Fibroblast of upper back skin (primary cell): ENCODE data around the gene VPS51.
"Not testable (repeated sequence)": the region's sequence is repeated elsewhere in the genome, so short reads cannot be mapped to it uniquely, and the experiment has no call there.

Experiments
- DNase-seq: peaks from one replicate; pipeline ENCODE4 v3.0.0-alpha.2; 2013

VPS51 gene

DNA sequence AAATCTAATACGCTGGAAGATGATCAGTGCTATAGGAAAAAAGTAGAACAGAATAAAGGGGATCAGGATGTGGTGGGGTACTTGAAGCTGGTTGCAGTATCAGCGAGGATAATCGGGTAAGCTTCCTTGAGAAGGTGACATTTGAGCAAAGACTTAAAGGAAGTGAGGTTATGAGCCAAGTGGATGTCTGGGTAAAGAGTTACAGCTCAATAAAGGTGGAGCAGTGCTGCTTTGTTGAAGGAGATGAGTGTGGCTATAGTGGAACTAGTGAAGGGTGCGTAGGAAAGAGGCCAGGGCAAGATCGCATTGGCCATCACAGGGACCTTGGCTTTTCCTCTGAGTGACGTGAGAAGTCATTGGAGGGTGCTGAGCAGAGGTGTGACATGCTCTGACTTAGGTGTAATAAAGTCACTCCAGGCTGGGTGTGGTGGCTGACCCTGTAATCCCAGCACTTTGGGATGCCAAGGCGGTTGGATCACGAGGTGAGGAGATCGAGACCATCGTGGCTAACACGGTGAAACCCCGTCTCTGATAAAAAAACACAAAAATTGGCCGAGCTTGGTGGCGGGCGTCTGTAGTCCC, 40.6 kb downstream of the VPS51 start:
- DNase-seq = no peak

DNA sequence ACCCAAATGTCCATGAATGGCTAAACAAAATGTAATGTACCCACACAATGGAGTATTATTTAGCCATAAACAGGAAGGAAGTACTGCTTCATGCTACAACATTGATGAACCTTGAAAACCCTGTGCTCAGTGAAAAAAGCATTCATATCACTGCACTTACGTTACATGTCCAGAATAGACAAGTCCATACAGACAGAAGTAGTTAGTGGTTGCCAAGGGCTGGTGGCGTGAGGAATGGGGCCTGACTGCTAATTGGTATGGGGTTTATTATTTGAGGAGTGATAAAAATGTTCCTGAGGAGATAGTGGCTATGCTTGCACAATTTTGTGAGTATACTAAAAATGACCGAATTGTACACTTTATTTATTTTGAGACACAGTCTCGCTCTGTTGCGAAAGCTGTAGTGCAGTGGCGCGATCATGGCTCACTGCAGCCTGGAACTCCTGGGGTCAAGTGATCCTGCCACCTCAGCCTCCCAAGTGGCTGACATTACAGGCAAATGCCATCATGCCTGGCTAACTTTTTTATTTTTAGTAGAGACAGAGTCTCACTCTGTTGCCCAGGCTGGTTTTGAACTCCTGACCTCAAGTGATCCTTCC, 46.0 kb downstream of the VPS51 start:
- no peak for DNase-seq

DNA sequence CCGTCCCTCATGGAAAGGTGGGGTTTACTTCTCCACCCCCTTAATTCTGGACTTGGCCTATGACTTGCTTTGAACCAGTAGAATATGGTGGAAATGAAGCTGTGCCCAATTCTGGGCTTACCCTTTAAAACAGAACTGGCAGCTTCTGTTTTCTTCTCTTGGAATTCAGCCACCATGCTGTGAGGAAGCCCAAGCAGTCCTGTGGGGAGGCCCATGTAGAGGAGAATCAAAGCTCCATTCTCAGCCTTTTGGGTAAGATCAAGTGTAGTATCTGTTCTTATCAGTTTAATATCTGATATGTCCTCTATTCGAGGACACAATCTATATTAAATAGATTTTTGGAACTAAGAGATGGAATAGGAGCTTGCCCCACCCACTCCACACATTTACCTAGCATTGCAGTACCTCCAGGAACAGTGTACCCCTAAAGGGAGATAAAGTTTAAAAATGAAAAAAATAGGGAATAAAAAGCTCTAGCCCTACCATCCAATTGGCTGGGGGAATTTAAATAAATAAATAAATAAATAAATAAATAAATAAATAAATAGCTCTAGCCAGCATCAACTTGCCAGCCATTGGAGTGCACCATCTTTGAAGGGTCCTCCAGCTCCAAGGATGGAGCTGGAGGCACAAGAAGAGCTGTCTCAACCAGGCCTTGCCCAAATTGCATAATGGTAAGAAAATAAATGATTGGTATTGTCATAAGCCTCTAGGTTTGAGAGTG, 51.5 kb downstream of the VPS51 start:
- no peak for DNase-seq

DNA sequence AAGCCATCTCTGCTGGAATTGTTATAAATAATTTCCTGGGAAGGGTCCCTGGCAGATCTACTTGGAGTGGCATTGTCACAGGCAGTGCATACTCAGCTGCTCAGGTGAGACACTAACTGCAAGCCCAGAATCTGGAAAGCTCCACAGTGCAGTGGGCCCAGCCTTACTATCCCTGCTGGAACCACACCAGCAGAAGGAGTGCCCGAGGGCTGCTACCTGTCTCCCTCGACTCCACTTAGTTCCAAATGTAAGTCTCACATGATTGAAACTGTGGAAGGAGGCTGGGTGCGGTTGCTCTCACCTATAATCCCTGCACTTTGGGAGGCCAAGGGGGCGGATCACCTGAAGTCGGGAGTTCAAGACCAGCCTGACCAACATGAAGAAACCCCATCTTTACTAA, 52.6 kb downstream of the VPS51 start:
- DNase-seq = no peak

DNA sequence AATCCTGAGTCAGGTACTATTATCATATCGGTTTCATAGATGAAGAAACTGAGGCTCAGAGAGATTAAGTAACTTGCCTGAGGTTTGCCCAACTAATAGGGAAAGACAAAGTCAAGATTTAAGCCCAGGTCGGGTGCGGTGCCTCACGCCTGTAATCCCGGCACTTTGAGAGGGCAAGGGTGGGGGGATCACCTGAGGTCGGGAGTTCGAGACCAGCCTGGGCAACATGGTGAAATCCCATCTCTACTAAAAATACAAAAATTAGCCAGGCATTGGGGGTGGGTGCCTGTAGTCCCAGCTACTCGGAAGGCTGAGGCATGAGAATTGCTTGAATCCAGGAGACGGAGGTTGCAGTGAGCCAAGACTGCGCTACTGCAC, 54.1 kb downstream of the VPS51 start:
- not testable (repeated sequence) for DNase-seq

DNA sequence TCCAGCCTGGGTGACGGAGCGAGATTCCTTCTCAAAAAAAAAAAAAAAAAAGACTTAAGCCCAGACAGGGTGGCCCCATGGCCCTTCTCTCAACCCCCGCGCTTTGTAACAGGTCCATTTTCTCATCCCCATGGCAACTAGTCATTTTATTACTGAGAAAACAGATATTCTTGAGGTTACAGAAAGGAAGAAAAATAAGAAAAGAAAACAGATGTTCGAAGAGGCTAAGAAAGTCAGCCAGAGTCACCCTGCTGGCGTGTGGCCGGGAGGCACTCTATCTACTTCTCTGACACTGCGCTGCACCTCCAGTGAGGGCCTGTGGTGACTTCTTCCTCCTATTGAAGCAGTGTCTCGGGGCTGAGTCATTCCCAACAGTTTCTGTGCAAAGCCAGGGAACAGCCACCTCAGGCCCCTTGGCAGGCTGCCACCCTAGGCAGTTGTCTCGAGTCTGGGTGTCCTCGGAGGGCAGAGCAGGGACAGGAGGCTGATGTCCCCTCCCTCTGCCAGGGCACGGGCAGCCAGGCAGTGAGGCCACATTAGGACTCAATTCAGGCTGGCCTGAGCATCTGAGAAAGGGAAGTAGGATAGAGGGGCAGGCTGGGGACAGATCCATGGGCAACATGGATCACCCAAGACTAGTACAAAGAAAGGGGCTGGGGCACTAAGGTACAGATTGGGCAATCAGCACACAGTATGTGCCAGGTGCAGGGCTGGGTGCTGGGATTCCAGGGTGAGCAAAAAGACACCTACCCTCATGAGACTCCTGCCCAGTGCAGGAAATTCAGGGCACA, 54.7 kb downstream of the VPS51 start:
- peak; percentile 78 for DNase-seq

DNA sequence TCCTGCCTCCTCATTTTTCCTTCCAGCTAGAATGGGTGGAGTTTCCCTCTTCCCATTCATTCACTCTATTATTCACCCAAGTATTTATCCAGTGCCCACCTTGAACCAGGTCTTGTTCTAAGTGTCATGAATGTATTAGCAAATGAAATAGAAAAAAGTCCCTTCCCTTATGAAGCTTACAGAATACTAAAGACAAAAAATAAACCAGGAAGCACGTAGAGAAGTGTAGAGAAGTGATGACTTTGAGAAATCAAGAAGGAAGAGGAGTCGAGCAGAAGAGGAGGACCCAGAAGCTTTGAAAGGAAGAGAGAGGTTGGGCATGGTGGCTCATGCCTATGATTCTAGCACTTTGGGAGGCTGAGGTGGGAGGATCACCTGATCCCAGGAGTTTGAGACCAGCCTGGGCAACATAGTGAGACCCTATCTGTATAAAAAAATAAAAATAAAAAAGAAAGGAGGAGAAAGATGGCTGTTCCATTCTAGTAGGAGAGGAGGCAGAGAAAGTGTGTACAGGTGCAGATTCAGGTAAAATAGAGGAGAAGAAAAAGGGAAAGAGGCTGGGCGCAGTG, 55.4 kb downstream of the VPS51 start:
- no peak for DNase-seq

DNA sequence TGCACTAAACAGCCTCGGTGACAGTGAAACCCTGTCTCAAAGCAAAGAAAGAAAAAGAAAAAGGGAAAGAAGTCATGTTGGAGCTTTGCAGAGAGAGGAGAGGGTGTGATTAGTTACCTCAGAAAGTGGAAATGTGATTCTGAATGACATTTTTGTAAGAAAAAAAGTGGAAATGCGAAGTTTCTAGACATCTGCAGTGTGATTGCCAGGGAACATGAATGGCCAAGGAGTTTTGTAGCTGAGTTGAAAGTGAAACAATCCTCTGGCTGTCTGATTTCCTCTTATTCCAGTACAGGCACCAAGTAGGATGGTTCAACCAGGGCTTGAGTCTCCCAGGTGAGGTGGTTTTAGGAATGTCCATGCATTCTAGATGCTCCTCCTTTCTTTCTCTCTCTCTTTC, 56.1 kb downstream of the VPS51 start:
- no peak for DNase-seq

DNA sequence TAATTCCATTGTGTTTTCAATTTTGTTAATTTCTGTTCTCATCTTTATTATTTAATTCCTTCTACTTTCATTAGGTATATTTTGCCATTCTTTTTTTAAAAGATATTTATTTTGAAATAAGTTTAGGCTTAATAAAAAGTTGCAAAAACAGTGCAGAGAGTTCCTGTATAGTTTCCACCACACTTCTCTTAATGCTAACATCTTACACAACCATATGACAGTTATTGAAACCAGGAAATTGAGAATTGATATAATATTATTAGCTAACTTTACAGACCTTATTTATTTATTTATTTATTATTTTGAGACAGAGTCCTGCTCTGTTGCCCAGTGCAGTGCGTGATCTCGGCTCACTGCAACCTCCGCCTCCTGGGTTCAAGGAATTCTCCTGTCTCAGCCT, 60.2 kb downstream of the VPS51 start:
- no peak for DNase-seq

DNA sequence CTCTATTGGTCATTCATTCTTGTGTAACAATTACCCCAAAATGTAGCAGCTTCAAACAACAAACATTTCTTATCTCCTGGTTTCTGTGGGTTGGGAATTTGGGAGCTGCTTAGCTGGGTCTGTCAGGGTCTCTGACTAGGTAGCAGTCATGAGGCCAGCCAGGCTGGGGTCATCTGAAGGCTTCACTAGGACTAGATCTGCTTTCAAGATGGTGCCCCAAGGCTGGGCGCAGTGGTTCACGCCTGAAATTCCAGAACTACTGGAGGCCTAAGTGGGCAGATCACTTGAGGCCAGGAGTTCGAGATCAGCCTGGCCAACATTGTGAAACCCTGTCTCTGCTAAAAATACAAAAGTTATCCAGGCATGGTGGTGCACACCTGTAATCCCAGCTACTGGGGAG, 60.9 kb downstream of the VPS51 start:
- no peak for DNase-seq

DNA sequence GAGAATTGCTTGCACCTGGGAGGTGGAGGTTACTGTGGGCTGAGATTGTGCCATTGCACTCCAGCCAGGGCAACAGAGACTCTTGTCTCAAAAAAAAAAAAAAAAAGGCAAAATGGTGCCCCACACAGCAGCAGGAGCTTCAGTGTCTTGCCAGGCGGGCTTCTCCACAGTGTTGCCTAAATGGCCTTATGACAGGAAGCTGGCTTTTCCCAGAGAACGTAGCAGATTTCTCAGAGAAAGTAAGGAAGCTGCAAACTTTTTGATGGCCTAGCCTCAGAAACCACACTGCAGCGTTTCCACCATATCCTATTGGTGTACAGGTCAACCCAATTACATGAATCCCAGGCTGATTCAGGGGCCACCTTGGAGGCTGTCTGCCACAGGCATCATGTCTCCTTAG, 61.3 kb downstream of the VPS51 start:
- no peak for DNase-seq

DNA sequence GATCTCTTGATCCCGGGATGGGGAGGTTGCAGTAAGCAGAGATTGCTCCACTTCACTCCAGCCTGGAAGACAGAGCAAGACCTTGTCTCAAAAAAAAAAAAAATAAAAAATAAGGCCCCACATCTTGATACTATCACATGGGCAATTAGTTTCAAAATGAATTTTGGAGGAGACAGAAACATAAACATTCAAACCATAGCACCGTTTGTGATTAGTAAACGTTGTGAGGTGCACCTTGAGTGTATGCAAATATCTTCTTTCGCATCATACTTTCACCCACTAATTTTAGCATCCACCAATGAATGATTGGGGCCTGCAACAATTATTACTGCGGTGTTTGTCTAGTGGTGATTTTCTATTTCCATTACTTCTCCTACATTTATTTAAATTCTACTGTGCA, 63.0 kb downstream of the VPS51 start:
- no peak for DNase-seq

DNA sequence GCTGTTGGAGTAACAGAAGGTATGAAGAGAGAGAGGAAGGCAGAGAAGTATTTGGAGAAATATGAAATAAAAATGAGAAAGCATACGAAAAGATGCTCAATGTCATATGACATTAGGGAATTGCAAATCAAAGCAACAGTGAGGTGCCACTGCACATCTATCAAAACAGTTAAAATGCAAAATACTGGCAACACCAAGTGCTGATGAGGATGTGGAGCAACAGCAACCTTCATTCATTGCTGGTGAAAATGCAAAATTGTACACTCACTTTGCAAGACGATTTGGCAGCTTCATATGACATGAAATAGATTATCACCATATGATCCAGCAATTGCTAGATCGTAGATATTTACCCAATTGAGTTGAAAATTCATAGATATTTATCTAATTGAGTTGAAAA, 64.6 kb downstream of the VPS51 start:
- no peak for DNase-seq
